Prostate gland (tissue), 2 donors: ENCODE results near the gene CRISPLD2. TPM values are rescaled to one million over a fixed set of nuclear protein-coding genes. Genes with fewer than 3 reads are reported as not detected.
A peak's percentile ranks its signal among the peaks of the same experiment; 100 is the strongest.

ENCODE experiments used
- DNase-seq: peaks from one replicate; pipeline ENCODE4 v3.0.0-alpha.2; 2019; ENCODE audit warnings: low spot score
- H3K27ac ChIP-seq, 2 donors: fragments of 200-600 bp; sonication (generic); 2 replicates each; pipeline ENCODE4 v1.5.1; 2017 to 2019
- H3K27me3 ChIP-seq: fragments of 200-600 bp; sonication (generic); replicated peaks from 2 replicates; pipeline ENCODE4 v1.5.1; 2019; ENCODE audit not compliant: insufficient read depth
- H3K36me3 ChIP-seq, 2 donors: fragments of 200-600 bp; sonication (generic); 1 replicate in 1 of 2; 2 replicates in 1 of 2; pipeline versions ENCODE4 v1.5.1 to v1.8.1; 2017 to 2019
- H3K4me1 ChIP-seq: fragments of 200-600 bp; sonication (generic); replicated peaks from 2 replicates; pipeline ENCODE4 v1.5.1; 2019
- H3K4me3 ChIP-seq, 2 donors: fragments of 200-600 bp; sonication (generic); 2 replicates each; pipeline ENCODE4 v1.5.1; 2017 to 2019
- H3K9me3 ChIP-seq: fragments of 200-600 bp; sonication (generic); 2 replicates; pipeline ENCODE4 v1.5.1; 2017
- CTCF ChIP-seq, 4 experiments: fragments of 200-600 bp in 2 of 4; fragments of 450-650 bp in 2 of 4; sonication (generic) in 2 of 4; IDR thresholded peaks; 1 replicate in 3 of 4; 2 replicates in 1 of 4; pipeline ENCODE4 v1.5.1; 2016 to 2019; ENCODE audit warnings: antibody characterized with exemption in 4 of 4, mild to moderate bottlenecking in 2 of 4, moderate library complexity in 2 of 4
- POLR2A ChIP-seq: fragments of 450-650 bp; IDR thresholded peaks from one replicate; pipeline ENCODE4 v1.6.1; 2016; ENCODE audit warnings: antibody characterized with exemption, mild to moderate bottlenecking
- POLR2AphosphoS5 ChIP-seq: sonication (generic); formaldehyde crosslinking; IDR thresholded peaks from one replicate; pipeline ENCODE4 v1.6.1; 2017; ENCODE audit warnings: antibody characterized with exemption
- WGBS: methylation state at CpG from one replicate; pipeline ENCODE4 v1.1.5; 2018; 5-methylcytosine and 5-hydroxymethylcytosine counted together
- intact Hi-C: fragments of 100-400 bp; cut with DNase I; formaldehyde crosslinking; loops from one replicate; pipeline ENCODE4 v1.14.2; 2022
- total RNA-seq, 2 donors: library from RNA; depleted of rRNA; stranded (reverse); fragments of >200 nt; gene quantifications; one replicate each; pipeline ENCODE4 v1.1.0, GENCODE V29; 2016

Gene CRISPLD2
- total RNA-seq, 2 donors from 2014 or later, result 186 to 226 TPM

GRCh38 chr16:84790301-84790700 lies 29.5 kb upstream of the CRISPLD2 start:
- intact Hi-C loops, result no loop called here
- over 99% methylated on average over 4 of the region's 4 CpGs for WGBS
- H3K27ac ChIP-seq, result no peak overlapping the region
- TF ChIP-seq POLR2A (no peak), CTCF (IDR thresholded peaks at IDR 0.05) (no peak), POLR2AphosphoS5 (no peak)
- no peaks in the 10 kb centered on the region for H3K9me3 ChIP-seq
- no peak overlapping the region for H3K4me3 ChIP-seq
- DNase-seq, result no peak
- H3K36me3 ChIP-seq, result no peaks in the 10 kb centered on the region
- H3K27me3 ChIP-seq, result no peaks in the 10 kb centered on the region
- H3K4me1 ChIP-seq, result peaks cover 6% of the 10 kb centered on the region

DNA sequence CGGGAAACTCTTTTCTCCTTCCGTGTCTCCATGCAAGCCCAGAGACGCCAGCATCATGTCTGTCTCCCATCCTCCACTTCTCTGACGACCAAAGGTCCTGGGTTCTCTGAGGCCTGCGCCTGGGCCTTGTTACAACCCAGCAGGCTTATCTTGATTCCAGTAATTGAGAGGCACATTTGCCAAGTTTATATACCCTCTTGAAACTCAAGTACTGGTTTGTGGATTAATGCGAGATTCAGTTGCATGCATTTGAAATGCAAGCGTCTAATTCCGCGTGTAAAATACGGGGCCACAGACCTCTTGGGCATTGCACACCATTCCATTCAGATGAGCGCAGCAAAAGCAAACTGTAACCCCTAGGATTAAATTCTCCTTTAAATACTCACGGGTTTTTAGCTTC lies 28.7 kb upstream of the CRISPLD2 start:
- Histone ChIP-seq H3K4me3 (no peak overlapping the region), H3K27me3 (no peaks in the 10 kb centered on the region), H3K4me1 (peaks cover 3% of the 10 kb centered on the region), H3K9me3 (no peaks in the 10 kb centered on the region), H3K27ac (no peak overlapping the region), H3K36me3 (no peaks in the 10 kb centered on the region)
- TF ChIP-seq POLR2A (no peak), CTCF (IDR thresholded peaks at IDR 0.05) (no peak), POLR2AphosphoS5 (no peak)
- DNase-seq, result no peak
- 90% methylated on average over 12 of the region's 12 CpGs for WGBS
- intact Hi-C loops, result no loop called here

DNA sequence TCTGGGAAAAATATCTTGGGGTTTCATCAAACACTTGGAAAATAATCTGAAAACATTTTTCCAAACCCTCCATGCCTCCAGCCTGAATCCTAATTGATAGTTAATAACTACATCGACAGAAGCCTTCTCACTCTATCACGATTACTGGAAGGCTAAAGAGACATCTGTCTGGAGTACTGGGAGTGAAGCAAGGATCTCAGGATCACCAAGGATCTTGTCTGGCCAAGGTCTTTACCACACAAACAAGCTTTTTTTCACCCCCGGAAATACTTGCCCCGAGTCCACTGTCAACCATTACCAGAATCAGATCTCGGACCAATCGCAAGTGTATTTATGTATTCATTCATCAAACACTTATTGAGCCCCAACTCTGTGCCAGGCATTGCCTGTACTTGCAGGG lies 28.3 kb upstream of the CRISPLD2 start:
- Histone ChIP-seq H3K36me3 (no peaks in the 10 kb centered on the region), H3K27ac (no peak overlapping the region), H3K4me3 (no peak overlapping the region), H3K27me3 (no peaks in the 10 kb centered on the region), H3K4me1 (no peaks in the 10 kb centered on the region), H3K9me3 (no peaks in the 10 kb centered on the region)
- no peak for DNase-seq
- TF ChIP-seq POLR2A, result no peak
- TF ChIP-seq CTCF (IDR thresholded peaks at IDR 0.05), result no peak
- no peak for TF ChIP-seq POLR2AphosphoS5
- WGBS, result 91% methylated on average over 6 of the region's 6 CpGs
- intact Hi-C loops, result no loop called here

GRCh38 chr16:84794186-84794585 lies 25.6 kb upstream of the CRISPLD2 start:
- intact Hi-C loops, result no loop called here
- Histone ChIP-seq H3K4me1 (no peaks in the 10 kb centered on the region), H3K4me3 (no peak overlapping the region), H3K9me3 (no peaks in the 10 kb centered on the region), H3K36me3 (no peaks in the 10 kb centered on the region), H3K27me3 (no peaks in the 10 kb centered on the region), H3K27ac (peak overlapping the region in 1 of 2 donors; percentile 66)
- TF ChIP-seq POLR2A (no peak), POLR2AphosphoS5 (no peak), CTCF (IDR thresholded peaks at IDR 0.05) (no peak)
- no peak for DNase-seq
- 67% methylated on average over 6 of the region's 6 CpGs for WGBS

DNA sequence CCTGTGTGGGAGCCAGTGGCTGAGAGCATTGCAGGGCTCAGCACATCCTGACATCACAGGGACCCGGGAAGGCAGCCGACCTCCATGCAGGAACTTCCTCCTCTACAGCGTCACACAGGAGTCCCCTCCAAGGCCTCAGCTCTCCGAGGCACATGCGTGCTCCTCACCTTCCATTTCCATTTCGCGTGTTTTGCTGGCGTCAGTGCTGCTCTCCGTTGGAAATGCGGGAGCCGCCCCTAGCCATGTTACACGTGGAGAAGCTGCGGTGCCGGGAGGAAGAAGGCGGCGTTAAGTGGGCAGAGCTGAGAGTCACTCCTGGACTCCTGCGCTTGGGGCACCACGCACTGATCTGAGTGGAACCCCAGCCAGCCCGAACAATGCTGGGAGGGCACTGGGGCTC lies 25.2 kb upstream of the CRISPLD2 start:
- intact Hi-C loops, result no loop called here

More for the DNA sequence above, 25.2 kb upstream of the CRISPLD2 start:
- WGBS, result 86% methylated on average over 19 of the region's 19 CpGs
- DNase-seq, result no peak
- H3K27me3 ChIP-seq, result no peaks in the 10 kb centered on the region
- H3K36me3 ChIP-seq, result no peaks in the 10 kb centered on the region
- no peak overlapping the region for H3K4me3 ChIP-seq
- H3K27ac ChIP-seq, result peak overlapping the region; percentile 57 to 66
- TF ChIP-seq POLR2A (no peak), POLR2AphosphoS5 (no peak), CTCF (IDR thresholded peaks at IDR 0.05) (no peak)
- no peaks in the 10 kb centered on the region for H3K9me3 ChIP-seq
- no peaks in the 10 kb centered on the region for H3K4me1 ChIP-seq
